Measurements from ENCODE around the gene VSX2.
A peak's percentile ranks its signal among the peaks of the same experiment; 100 is the strongest.

Gene VSX2

DNA sequence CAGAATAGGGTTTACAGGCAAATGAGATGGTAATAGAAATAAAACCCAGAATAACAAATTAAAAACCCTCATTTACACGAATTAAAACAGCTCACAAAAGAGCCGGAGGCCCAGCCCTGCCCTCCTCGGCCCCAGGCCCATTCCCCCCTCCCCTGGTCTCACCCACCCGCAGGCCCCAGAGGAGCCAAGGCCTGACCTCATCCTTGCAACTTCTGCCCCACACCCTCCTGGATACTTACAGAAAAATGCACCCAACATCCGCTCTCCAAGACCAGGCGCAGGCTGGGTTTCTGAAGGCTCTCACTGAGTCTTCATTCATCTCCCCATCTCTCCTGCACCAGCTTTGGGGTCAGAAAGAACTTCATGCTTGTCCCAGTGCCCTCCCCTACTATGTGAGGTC lies 16.2 kb upstream of the VSX2 start:
- no peak for DNase-seq

DNA sequence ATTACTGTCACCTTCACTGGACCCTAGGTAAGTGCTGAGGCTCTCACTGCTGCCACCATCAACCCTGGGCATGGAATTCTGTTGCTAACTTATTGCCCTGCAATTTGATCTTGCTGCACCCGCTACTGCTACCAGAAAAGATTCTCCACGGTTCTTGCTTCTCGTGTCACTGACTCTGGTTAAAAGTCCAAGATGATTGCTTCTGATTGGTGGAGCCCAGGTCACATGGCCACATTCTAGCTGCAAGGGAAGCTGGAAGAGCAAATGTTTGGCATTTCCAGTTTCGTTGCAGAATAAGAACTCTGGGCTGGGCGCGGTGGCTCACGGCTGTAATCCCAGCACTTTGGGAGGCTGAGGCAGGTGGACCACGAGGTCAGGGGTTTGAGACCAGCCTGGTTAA lies 7.5 kb upstream of the VSX2 start:
- no peak for DNase-seq

DNA sequence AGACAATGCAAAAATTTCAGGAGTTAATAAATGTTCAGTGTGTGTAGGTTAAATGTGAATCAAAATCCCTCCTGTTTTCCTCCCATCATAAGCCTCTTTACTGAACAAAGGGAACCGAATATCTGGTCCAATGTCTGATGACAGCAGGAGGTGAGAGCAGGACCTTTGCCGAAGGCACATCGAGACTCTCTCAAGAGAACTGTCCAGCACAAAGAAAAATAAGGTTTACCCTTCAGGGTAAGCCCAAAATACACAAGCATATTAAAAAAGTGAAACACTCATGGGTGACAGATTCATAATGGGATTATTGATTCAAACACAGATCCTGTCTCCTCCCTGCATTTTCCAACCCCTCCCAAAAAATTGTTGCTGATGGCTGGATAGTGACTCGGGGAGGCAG lies 4.2 kb upstream of the VSX2 start:
- no peak for DNase-seq

DNA sequence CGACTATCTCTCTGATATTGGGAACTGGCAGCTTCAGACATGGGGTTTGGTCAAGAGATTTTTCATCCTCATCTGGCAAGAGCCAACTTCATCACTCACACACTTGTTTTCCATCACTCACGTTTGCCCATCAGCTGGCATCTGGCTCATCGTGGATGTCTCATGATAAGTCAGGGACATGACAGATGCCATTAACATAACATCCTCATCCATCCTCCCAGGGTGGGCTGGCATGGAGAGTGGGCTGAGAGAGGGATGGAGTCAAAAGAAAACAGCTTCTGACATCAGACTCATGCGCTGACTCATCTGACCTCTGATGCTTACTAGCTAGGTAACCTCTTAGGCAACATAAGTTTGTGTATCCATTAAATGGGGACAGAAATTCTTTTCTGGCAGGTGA lies 1.8 kb upstream of the VSX2 start:
- no peak for DNase-seq

DNA sequence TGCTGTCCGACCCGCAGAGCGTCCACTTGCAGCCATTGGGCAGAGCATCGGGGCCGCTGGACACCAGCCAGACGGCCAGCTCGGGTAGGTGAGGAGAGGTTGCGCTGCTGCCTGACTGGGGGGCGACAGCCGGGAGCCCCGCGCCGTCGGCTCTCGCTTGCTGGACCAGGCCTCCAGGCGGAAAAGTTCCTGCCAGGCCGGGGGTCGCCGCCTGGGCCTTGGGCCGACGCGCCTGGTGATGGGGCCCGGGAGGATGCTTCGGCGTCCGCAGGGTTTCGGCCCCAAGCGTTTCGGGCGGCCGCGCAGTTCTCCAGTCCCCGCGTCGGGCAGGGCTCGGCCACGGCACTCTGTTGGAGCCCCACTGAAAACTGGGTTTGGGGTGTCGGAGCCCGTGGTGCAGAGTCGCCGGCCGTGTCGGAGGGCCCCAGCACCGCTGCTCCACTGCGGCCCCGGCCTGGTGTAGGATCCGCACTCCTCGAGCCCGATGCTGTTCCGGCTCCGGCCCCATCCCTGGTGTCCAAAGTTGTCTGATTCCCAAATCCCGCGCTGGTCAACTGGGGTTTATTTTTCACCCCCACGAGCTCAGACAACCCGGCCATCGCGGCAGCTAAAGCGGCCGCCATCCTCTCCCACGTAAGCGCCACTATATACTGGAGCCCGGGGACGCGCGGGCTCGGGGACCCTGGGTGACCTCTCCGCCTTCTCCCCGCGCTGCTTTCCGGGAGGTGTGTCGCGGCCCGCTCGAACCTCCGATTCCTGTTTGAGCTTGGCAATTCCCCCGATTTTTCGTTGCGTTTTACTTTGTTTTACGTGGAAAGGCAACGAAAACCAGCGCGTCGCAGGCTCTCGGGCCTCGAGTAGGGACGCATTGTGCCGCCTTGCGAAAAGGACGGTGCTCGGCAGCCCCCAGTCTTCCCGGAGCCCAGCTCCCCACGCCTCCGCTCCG lies 872 bp downstream of the VSX2 start:
- DNase-seq: peak; percentile 75

DNA sequence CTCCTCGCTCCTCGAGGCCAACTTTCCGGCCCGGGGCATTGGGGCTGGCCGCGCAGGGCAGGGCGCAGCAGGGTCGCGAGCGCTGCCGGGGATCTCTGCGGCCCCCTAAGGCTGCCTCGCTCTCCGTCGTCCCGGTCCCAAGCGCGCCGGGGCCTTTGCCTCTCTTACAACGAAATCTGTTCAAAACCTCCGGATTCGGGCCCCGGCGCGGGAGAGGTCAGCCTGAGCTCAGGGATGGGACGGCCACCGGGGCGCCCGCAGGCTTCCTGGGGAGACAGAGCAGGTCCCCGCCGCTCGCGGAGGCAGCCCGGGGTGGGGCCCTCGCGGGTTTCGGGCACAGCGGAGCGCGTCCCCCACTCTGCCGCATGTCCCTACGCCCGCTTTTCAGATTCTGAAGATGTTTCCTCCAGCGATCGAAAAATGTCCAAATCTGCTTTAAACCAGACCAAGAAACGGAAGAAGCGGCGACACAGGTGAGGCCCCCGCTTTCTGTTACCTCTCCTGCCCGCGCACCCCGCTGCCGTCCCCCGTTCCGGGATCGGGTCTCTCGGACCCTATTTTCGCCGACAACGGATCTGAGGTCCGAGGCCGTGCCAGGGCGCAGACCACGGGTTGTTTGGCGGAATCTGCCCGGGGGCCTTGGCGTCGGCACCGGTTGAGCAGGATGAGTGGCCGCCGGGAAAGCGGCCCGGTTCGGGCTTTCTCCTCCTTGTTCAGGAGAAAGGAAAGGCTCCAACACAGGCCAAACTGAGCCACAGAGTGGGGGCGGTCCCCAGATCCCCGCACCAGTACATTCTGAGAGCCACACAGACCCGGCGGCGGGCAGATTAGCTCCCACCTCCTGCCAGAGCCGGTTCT lies 1.8 kb downstream of the VSX2 start:
- DNase-seq: peak; percentile 75

DNA sequence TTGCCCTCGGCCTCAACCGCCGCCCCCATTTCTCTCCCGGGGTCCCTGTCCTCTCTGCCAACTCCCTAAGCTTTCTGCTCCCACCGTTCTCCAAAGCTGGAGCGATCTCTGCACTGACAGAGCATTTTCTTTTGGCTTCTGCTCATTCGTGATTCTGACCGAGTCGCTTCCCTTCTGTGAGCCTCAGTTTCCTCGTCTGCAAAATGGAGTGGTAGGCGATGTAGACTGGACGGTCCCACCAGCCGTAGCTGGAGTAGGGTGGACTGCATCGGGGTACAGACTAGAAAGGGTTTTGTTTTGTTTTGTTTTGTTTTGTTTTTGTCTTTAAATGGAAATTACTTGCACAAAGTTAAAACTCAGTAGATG lies 2.4 kb downstream of the VSX2 start:
- no peak for DNase-seq

DNA sequence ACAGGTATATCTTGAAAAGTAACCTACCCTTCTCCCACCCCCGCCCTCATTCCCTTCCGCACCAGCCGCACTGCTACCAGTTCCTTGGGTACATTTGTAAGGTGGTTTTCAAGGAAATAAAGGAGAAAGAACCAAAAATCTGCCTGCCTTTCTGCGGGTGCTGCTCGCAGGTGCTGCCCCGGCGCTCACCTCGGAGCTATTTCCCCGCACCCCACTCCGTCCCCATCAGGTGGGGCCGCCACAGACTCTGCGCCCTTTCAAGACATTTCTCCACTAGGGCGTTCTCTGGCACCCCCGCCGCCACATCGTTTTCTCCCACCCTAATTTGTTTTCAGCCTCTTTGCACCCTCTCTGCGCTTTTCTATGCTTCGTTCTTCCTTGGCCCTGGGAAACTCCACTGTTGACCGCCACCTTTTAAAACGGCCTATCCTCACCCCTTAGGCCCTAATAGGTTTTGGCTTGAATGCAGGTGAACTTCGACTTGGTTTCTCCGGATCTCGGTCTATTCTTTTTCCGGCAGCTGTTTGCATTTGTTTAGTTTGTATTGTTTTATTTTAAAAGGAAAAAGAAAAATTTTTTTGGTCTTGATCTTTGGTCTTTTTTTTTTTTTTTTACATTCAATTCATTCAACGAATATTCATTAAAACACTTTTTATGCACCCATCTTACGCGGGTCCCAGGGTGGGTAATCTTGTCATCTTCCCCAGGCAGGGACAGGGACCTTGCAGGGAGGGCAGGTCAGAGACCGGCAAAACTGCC lies 3.0 kb downstream of the VSX2 start:
- no peak for DNase-seq

DNA sequence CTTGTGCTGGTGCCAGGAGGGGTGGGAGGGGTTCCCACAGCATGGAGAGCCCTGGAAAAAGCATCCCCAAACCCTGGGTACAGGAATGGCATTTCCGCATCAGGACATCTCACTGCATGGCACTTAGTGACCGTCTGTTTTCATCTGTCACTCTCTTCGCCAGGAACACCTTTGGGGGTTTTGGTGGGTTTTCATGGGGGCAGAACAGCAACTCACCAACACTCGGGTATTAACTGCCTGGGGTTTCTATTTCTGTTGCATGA lies 3.5 kb downstream of the VSX2 start:
- DNase-seq: no peak

DNA sequence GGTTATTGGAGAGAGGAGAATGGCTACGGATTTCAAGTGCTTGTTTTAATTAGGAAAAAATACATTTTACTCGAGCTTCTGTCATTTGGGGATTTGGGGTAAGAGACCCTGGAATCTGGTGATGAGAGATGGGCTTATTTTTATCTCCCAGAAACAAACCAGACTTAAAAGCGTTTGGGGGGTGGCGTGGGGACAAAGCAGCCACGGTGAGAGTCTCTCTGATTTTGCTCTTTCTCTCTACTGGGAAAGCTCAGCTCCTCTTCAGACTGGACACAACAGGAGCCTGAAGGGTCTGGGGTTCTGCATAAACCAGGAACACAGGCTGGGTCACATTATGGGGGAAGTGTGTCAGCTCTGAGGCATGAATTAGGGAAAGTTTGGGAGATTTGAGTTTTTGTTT lies 3.8 kb downstream of the VSX2 start:
- DNase-seq: no peak

DNA sequence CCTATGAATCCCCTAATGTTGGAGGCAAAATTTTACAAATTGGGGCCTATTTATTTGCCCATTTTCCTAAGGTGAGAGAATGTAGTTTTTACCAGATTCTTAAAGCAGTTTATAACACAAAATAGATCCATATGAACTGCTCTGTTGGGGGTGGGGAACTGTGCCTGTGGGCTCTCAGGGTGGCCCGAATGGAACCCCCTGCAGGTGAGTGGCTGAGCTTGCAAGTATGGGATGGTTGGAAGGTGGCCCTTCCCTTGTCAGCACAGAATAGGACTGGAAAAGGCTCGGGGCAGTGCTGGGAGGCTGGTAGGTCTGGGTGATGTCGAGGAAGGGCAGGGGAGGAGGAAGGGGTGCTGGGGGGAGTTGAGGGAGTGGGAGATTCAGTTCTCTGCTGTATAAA lies 4.9 kb downstream of the VSX2 start:
- DNase-seq: no peak

DNA sequence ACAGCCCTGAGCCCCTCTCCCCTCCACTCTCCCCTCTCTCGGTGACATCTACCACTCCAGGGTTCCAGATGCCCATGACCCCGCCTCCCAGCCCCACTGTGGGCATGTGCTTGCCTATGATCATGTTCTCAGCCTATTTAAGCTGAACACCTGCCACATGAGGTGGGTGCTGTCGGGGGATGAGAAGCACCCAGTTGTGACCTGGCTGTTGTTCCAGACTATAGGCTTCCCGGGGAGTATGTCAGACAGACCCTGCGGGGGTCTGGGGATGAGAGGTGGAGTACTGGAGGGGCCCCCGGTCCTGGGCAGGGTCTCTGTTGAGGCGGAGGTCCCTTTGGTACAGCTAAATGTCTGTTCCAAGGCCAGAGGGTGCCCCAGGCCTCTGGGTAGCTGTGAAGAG lies 6.0 kb downstream of the VSX2 start:
- no peak for DNase-seq

DNA sequence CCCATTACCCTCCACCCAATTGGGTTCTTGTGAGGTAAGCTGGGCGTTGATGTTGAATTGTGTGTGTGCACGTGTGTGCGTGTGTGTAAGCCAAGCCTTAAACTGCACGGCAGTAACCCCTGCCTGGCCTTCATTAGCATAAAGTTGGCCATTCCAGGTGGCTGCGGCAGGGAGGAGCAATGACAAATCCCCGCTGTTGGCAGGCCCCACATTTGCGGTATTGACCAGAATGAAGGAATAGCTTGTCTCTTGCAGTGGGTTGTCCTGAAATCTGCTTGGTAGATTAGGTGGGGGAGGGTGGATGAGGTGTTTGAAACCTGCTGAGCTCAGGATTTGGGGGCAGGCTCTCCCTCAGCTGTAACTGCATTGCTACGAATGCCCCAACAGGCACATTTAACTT lies 7.3 kb downstream of the VSX2 start:
- DNase-seq: no peak

DNA sequence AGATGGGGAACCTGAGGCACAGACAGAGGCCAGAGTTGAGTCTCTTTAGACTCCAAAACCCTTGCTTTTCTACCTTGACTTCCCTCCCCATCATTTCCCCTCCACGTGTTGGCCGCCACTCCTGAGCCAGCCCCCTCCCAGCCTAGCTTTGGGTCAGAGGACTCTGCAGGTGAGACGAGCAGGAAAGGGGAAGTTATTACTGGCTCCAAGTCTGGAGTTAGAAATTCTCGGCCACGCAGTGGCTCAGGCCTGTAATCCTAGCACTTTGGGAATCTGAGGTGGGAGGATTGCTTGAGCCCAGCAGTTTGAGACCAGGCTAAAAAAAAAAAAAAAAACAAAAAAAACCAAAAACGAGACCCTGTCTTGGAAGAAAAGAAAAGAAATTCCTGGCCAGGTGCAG lies 8.8 kb downstream of the VSX2 start:
- no peak for DNase-seq

DNA sequence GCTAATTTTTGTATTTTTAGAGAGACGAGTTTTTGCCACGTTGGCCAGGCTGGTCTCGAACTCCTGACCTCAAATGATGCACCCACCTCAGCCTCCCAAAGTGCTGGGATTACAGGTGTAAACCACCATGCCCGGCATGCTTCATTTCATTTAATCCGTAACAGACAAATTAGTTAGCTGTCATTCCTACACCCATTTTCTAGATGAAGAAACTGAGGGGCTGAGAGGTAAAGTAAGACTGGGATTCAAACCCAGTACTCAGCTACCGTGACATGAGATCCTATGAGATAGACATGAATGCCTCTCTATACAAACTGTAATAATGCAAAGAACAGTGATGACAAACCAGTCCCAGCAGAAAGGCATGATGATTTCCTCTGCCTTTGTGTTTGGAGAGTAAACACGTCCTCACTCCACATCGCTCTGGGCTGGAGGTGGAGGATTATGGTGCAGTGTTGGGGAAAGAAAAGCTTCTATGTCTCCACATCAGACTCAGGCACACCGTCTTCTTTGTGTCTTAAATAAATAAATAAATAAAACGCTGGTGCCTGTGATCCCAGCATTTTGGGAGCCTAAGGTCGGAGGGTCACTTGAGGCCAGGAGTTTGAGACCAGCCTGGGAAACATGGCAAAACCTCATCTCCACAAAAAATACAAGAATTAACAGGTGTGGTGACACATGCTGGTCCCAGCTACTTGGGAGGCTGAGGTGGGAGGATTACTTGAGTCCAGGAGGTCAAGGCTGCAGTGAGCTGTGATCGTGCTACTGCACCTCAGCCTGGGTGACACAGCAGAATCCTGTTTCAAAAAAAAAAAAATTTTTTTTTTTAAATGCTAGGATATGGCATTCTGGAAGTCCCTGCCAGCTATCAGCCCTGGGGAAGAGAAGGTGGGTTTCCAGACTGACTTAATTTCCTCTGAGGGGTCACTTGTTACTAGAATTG lies 10.5 kb downstream of the VSX2 start:
- DNase-seq: peak; percentile 12

DNA sequence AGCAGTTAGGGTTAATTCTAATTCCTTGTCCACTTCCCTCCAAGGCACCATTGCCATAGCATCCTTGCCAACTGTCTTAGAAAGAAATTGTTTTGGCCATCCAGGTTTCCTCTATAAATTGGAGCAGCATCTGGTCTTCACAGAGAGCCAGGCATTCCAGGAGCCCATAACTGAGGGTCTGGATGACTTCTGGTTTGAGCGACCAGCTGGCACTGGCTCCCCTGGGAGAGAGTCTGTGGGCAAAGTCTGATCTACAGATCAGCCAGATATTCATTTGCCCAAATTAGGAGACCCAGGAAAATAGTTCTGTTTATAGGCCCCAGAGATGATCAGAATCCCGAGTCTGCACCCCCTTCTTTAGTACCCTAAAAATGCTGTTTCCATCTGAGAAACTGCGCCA lies 16.0 kb downstream of the VSX2 start:
- peak; percentile 24 for DNase-seq

DNA sequence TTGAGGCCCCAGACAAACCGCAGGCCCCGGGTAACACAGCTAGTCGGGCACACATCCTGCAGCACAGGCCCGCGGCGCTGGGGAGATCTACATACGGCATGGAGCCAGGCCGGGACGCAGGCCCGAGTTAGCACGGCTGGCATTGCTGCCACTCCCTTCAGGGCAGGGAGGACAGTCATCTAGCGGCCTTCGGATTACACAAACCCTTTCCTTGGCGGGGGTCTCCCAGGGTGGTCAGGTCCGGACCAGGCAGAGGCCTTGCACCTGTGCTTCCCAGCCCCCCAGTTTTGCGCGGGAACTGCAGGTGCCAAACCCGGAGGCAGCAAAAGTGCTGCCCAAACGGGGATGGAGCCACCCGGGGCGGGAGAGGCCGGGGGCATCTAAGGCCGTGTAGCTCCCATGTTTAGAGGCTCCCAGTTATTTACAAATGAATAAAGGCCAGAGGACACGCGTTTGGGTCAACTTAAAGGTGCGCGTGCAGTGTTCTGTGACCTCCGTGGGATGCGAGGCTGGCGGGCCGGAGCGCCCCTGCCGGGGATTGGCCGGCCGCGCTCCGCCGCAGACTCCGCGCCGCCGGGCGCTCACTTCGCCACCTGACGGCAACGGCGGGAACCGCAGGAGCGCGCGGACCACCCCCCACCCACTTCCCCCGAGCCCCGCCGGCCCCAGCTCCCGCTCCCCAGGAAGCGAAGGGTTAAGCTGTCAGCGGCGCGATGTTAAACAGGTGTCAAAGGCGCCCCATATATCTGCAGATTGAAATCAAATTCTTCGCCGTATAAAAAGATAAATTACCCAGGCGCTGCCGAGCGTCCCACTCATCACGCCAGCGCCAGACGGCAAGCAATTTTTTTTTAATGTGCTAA lies 18.1 kb downstream of the VSX2 start:
- peak; percentile 82 for DNase-seq

DNA sequence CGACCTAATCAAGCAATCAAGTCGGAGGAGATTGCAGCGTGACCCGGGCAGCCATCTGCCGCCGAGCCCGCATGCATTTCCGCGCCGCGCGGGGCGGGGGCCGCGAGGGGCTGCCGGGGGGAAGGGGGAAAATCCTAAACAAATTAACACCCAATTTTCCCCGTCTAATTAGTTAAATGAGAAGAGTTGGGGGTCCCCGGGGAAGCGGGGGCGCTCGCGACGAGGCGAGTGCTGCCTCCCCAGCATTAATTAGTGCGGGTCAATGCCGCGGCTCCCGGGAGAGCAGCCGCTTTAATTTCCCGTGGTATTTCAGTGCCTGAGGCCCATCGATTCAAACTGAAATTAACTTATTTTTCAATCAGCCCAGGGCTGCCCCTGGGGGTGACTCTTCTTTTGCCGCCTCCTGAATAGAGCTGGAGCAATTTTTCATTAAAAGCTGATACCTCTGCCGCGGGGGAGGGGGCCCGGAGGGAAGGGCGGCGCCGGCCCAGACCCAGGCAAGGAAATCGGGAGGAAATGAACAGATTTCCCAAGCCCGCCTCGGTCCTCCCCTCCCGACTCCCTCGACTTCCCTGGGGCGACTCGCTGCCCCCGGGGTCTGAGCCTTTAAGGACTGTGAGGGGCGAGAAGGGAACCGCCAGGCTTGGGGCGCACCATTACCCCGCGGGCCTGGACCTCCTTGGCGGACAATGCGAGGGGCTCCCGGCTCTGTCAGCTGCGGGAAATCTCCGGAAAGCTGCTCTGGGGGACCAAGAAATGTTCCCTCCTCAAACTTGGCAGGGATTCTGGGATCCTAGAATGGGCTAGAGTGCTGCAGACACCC lies 18.9 kb downstream of the VSX2 start:
- DNase-seq: peak; percentile 76

DNA sequence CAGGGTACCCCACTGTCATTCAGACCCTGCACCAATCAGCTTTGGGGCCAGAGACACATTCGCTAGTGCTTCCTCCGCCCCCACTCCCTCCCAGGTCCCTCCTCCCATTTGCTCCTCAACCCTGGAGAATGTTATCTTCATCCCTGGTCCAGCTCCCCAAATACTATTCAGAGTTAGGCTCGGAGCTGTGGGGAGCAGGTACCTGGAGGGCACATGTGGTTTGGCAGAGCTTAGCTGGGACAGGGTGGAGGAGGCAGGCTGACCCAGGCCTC lies 19.5 kb downstream of the VSX2 start:
- DNase-seq: no peak

DNA sequence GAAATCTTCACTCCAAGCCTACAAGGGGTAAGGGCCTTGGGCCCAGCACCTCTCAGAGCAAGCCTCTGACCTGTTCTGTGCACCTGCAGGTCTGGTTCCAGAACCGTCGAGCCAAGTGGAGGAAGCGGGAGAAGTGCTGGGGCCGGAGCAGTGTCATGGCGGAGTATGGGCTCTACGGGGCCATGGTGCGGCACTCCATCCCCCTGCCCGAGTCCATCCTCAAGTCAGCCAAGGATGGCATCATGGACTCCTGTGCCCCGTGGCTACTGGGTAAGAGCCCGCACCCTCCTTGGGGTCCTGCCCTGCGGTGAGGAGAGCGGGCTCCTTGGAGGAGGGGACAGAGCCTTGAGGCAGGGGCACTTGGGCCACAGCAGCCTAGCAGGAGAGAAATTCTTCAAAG lies 20.3 kb downstream of the VSX2 start:
- no peak for DNase-seq

Data from eye (tissue), 1 donor.